GM19455 (cell line): ENCODE measurements around the gene SOX18.

Experiments used
- ATAC-seq: cut with Tn5 transposase; IDR thresholded peaks from one replicate; pipeline ENCODE4 v1.9.1; 2021; ENCODE audit not compliant: unreplicated experiment

The SOX18 gene

GRCh38 chr20:64069209-64069613 lies 19.8 kb upstream of the SOX18 start:
- no peak for ATAC-seq

- ATAC-seq: no peak
Measured at GRCh38 chr20:64068386-64069208, 19.2 kb upstream of the SOX18 start.

- ATAC-seq: no peak
Measured at GRCh38 chr20:64067733-64068307, 18.4 kb upstream of the SOX18 start.

GRCh38 chr20:64067005-64067632 lies 17.7 kb upstream of the SOX18 start:
- no peak for ATAC-seq

GRCh38 chr20:64065974-64066343 lies 16.5 kb upstream of the SOX18 start:
- ATAC-seq: peak; percentile 46

GRCh38 chr20:64065062-64065973 lies 15.9 kb upstream of the SOX18 start:
- ATAC-seq: no peak

- no peak for ATAC-seq
Measured at GRCh38 chr20:64064145-64064698, 14.8 kb upstream of the SOX18 start.

GRCh38 chr20:64063389-64064144 lies 14.1 kb upstream of the SOX18 start:
- no peak for ATAC-seq

- ATAC-seq: peak; percentile 77
Measured at GRCh38 chr20:64062596-64063388, 13.4 kb upstream of the SOX18 start, which contains the start of gene TCEA2. Gene TCEA2 (plus strand): TSS chr20:64063198. CDS start chr20:64063313, 115 bp downstream.

- ATAC-seq: no peak
Measured at GRCh38 chr20:64062276-64062595, 12.8 kb upstream of the SOX18 start.

- ATAC-seq: no peak
Measured at GRCh38 chr20:64058536-64058935, 9.1 kb upstream of the SOX18 start.

GRCh38 chr20:64057628-64058498 lies 8.4 kb upstream of the SOX18 start:
- no peak for ATAC-seq

GRCh38 chr20:64056889-64057627 lies 7.6 kb upstream of the SOX18 start:
- no peak for ATAC-seq

GRCh38 chr20:64056639-64056888 lies 7.1 kb upstream of the SOX18 start:
- ATAC-seq: no peak

GRCh38 chr20:64055893-64056638 lies 6.6 kb upstream of the SOX18 start:
- ATAC-seq: no peak

GRCh38 chr20:64055396-64055892 lies 6.0 kb upstream of the SOX18 start:
- ATAC-seq: no peak
